Bronchial smooth muscle cell (primary cell): ENCODE data around the gene NUTF2. TPM values are rescaled to one million over a fixed set of nuclear protein-coding genes. Genes with fewer than 3 reads are reported as not detected.

ENCODE experiments used
- total RNA-seq: library from RNA; depleted of rRNA; stranded (reverse); fragments of >200 nt; gene quantifications from 2 replicates; pipeline ENCODE4 v1.2.1, GENCODE V29; 2014

NUTF2 gene
- total RNA-seq, result 72.5 and 88.2 TPM in 2 replicates

DNA sequence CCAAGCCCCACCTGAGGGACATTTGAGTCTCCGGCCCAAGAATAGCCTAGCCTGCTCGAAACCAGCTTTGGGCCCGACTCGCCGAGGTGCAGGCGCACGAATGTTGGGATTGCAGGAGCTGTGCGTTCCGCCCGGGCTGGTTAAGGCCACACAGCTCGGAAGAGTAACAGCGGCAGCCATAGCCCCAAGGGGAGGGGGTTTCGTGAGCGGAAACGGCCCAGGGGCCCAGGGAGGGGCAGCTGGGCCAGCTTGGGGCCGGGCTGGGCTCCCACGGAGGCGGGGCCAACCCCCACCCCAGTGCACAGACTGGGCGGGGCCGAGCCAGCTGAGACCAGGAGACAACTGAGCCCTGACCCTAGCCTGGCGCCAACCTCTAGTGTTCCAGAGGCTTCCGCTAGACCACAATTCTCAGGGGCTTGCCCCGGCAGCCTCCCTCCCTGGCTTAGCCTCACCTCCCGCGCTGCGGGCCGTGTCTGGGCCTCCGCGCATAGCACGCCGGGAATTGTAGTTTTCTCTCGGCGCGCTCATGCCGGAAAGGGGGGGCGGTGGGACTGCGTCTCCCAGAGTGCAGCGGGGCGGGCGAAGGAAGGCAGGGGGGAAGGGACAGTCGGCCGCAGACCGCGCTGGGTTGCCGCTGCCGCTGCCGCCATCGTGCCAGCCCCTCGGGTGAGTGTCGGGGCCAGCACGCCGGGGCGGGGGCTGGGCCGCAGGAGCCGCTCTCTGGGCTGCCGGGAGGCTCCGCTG is at the start of gene NUTF2:
TSS of gene NUTF2 (plus strand) at position 614 of the 744 bp plus-strand sequence. CDS start 18,198 bp downstream, outside the sequence.

GRCh38 chr16:67806428-67807147 is 40.1 kb upstream of the NUTF2 start, which contains the start of the genes RANBP10 and TSNAXIP1:
Gene RANBP10, minus strand, starts transcription at chr16:67806560. Its CDS starts 24 bp downstream, at chr16:67806536.
Gene TSNAXIP1, plus strand, starts transcription at chr16:67806889. Its CDS starts 261 bp downstream, at chr16:67807150.

GRCh38 chr16:67841816-67842508 is 4.8 kb upstream of the NUTF2 start, which contains the start of gene THAP11:
Gene THAP11, plus strand, starts transcription at chr16:67842320. Its CDS starts 235 bp downstream, at chr16:67842555.

DNA sequence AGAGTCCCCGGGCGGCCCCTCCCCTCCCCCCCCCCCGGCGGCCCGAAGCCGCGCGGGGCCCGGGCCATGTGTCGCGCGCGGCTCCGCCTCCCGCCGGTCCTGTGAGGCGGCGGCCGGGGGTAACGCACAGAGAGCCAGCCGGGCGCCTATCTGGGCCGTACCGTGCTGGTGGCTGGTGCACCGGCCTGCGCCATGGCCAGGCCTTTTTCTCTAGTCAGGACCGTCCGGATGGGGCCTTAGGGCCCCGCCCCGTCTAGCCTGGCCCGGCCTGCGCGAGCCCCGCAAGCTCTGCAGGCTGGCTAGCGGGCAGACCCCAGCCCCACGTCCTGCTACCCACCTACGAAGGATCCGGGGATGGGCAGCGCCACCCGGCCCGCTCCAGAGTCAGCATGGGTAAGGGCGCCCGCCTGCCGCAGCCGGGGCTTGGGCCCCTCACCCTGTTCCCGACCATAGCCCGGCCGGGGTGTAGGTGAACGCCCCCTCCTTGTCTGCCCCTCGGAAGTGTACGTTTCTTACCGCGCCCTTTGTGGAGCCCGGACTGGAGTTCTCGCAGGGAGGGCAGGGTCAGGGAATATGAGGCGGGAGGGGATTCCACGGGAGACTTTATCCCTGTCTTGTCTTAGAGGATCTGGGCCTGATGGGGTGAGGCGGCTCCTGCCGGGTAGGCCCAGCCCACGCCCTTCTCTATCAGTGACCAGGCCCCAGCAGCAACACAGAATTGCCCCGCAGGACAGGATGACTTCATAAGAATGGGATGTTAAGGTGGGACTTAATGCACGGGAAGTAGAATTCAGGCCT is 530 bp downstream of the NUTF2 start, which contains the start of gene CENPT:
TSS of gene CENPT (minus strand) at position 630 of the 798 bp plus-strand sequence. CDS start 13,834 bp downstream, outside the sequence.

GRCh38 chr16:67872631-67873434 is 26.1 kb downstream of the NUTF2 start, which contains the start of gene EDC4:
Gene EDC4, plus strand, starts transcription at chr16:67873052. Its CDS starts 210 bp downstream, at chr16:67873262.

DNA sequence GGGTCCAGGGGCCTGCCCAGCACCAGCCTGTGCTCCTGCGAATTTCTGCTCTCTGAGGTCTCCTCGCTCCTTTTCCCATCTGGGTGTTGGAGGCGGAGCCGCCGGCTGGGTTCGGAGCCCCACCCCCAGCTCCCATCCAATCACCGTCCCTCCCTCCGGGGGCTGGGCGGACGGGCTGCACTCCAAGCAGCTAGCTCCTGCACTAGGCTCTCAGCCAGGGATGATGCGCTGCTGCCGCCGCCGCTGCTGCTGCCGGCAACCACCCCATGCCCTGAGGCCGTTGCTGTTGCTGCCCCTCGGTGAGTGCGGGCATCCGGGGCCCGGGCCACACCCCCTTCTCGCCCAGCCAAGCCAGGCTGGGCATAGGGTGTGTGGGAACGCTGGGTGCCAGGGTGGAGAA is 38.0 kb downstream of the NUTF2 start, which contains the start of gene NRN1L:
TSS of gene NRN1L (plus strand) at position 202 of the 400 bp plus-strand sequence. CDS start at position 221, 19 bp downstream.

DNA sequence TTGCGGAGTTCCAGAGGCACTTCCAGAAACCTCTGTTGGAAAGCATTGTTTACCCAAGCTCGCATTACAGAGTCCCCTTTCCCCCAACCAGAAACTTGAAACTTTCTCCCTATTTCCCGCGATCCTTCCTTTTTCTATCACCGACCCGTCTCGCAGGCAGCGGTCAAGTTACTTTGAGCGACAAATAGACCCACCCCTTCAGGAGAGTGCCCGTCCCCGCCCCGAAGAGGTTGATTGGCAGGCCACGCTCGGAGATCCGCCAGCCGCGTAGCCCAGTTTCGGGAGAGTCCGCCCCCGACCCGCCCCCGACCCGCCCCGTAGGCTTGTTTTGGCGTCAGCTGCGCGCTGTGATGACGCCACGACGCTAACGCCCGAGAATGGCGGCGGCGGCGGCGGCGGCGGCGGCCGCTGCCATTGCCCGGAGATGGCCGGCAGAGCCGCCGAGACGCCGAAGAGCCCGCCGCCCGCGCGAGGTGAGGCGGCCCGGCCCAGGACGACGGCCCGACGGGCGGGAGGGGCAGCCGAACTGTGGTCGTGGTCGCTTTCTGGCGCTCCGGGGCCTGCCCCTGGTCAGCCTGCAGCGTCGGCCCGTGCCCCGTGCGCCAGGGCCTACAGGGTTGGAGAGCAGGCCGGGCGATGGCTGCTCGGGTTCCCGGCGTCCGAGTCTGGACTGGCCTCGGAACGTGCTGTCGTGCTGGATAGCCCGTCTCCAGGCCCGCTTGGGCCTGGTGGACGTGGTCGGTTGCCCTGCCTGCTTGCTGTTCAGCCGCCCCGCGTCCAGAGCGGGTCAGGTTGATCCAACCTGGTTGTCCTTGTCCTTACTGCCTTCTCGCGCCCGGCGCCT is 46.4 kb downstream of the NUTF2 start, which contains the start of gene PSKH1:
TSS of gene PSKH1 (plus strand) at position 356 of the 844 bp plus-strand sequence. CDS start 15,496 bp downstream, outside the sequence.

Other genes starting within 250 kb of the NUTF2 start
- 0.09 and 0.32 TPM in 2 replicates for gene CARMIL2, start 201.8 kb upstream of the NUTF2 start, total RNA-seq
- 9.9 and 10.6 TPM in 2 replicates for gene ACD, start 186.7 kb upstream of the NUTF2 start, total RNA-seq
- 0.47 and 0.86 TPM in 2 replicates for gene PARD6A, start 186.0 kb upstream of the NUTF2 start, total RNA-seq
- 12.6 and 20.5 TPM in 2 replicates for gene ENKD1, start 180.2 kb upstream of the NUTF2 start, total RNA-seq
- gene C16orf86, start 180.1 kb upstream of the NUTF2 start, total RNA-seq, result 3.3 and 3.9 TPM in 2 replicates
- gene GFOD2, start 127.6 kb upstream of the NUTF2 start, total RNA-seq, result 12.9 and 16.7 TPM in 2 replicates
- gene RANBP10, start 40.4 kb upstream of the NUTF2 start, total RNA-seq, result 2.5 and 4.5 TPM in 2 replicates
- gene TSNAXIP1, start 40.0 kb upstream of the NUTF2 start, total RNA-seq, result 0.95 and 1.5 TPM in 2 replicates
- gene THAP11, start 4.6 kb upstream of the NUTF2 start, total RNA-seq, result 27.1 and 51.8 TPM in 2 replicates
- gene CENPT, start 760 bp downstream of the NUTF2 start, total RNA-seq, result 21.2 and 22.5 TPM in 2 replicates
- gene EDC4, start 26.1 kb downstream of the NUTF2 start, total RNA-seq, result 46.3 and 54.4 TPM in 2 replicates
- gene NRN1L, start 38.0 kb downstream of the NUTF2 start, total RNA-seq, result 0.16 TPM in 1 of 2 replicates, not detected in the other
- gene PSKH1, start 46.3 kb downstream of the NUTF2 start, total RNA-seq, result 13.4 and 21.7 TPM in 2 replicates
- gene CTRL, start 84.9 kb downstream of the NUTF2 start, total RNA-seq, result 0.63 and 2.3 TPM in 2 replicates
- 103 and 111 TPM in 2 replicates for gene PSMB10, start 89.9 kb downstream of the NUTF2 start, total RNA-seq
- gene LCAT, start 97.2 kb downstream of the NUTF2 start, total RNA-seq, result 5.2 and 6.5 TPM in 2 replicates
- 91.3 and 134 TPM in 2 replicates for gene SLC12A4, start 121.7 kb downstream of the NUTF2 start, total RNA-seq
- gene DPEP3, start 133.6 kb downstream of the NUTF2 start, total RNA-seq, result not detected in 2 replicates
- not detected in 2 replicates for gene DPEP2, start 152.6 kb downstream of the NUTF2 start, total RNA-seq
- not detected in 2 replicates for gene DPEP2NB, start 169.0 kb downstream of the NUTF2 start, total RNA-seq
- 8.5 and 9.1 TPM in 2 replicates for gene DDX28, start 176.3 kb downstream of the NUTF2 start, total RNA-seq
- gene DUS2, start 176.4 kb downstream of the NUTF2 start, total RNA-seq, result 12.3 and 13.4 TPM in 2 replicates
- gene NFATC3, start 238.4 kb downstream of the NUTF2 start, total RNA-seq, result 5.0 and 6.0 TPM in 2 replicates